ENCODE data around the gene APP. TPM values are rescaled to one million over a fixed set of nuclear protein-coding genes. Genes with fewer than 3 reads are reported as not detected.

APP gene
- total RNA-seq, 1 experiment from 2014 or later, result 266 TPM

GRCh38 chr21:26195708-26196107, 25.1 kb upstream of the APP start:
- Histone ChIP-seq H3F3A (ENCODE audit: low read length, unreplicated experiment) (no peaks in the 10 kb centered on the region), H3K9me2 (replicated peaks; ENCODE audit: low read length) (no peaks in the 10 kb centered on the region), H3K9me3 (ENCODE audit: low read length) (no peaks in the 10 kb centered on the region), H3K27me3 (ENCODE audit: low read length) (no peaks in the 10 kb centered on the region), H3K9ac (ENCODE audit: low read length) (no peak overlapping the region), H3K4me3 (ENCODE audit: low read length) (no peak overlapping the region), H3K4me2 (ENCODE audit: low read length) (no peak overlapping the region), H4K20me1 (ENCODE audit: low read length) (no peaks in the 10 kb centered on the region), H3K4me1 (ENCODE audit: insufficient read depth, low read length) (no peaks in the 10 kb centered on the region), H2AFZ (ENCODE audit: low read length) (no peak overlapping the region), H3K79me2 (ENCODE audit: low read length) (no peaks in the 10 kb centered on the region), H3K27ac (ENCODE audit: low read length) (no peak overlapping the region), H3K36me3 (ENCODE audit: low read depth, low read length) (no peaks in the 10 kb centered on the region)
- BruUV-seq (replicated peaks), result no TSS peak
- CTCF ChIA-PET, result no interaction called here
- TF ChIP-seq EZH2 (IDR thresholded peaks at IDR 0.05; ENCODE audit: low read length, unreplicated experiment) (no peak), EZH2phosphoT487 (IDR thresholded peaks at IDR 0.05; ENCODE audit: borderline replicate concordance, low read length) (no peak)
- TF ChIP-seq, protein P1, sequence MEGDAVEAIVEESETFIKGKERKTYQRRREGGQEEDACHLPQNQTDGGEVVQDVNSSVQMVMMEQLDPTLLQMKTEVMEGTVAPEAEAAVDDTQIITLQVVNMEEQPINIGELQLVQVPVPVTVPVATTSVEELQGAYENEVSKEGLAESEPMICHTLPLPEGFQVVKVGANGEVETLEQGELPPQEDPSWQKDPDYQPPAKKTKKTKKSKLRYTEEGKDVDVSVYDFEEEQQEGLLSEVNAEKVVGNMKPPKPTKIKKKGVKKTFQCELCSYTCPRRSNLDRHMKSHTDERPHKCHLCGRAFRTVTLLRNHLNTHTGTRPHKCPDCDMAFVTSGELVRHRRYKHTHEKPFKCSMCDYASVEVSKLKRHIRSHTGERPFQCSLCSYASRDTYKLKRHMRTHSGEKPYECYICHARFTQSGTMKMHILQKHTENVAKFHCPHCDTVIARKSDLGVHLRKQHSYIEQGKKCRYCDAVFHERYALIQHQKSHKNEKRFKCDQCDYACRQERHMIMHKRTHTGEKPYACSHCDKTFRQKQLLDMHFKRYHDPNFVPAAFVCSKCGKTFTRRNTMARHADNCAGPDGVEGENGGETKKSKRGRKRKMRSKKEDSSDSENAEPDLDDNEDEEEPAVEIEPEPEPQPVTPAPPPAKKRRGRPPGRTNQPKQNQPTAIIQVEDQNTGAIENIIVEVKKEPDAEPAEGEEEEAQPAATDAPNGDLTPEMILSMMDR (conservative IDR thresholded peaks at IDR 0.05; ENCODE audit: low read depth, low read length), result no peak
- POLR2A ChIA-PET (ENCODE audit: unreplicated experiment), result no interaction called here
- DNase-seq (no peak), ATAC-seq (no peak)
- intact Hi-C loops (cut with micrococcal nuclease), result no loop called here

DNA sequence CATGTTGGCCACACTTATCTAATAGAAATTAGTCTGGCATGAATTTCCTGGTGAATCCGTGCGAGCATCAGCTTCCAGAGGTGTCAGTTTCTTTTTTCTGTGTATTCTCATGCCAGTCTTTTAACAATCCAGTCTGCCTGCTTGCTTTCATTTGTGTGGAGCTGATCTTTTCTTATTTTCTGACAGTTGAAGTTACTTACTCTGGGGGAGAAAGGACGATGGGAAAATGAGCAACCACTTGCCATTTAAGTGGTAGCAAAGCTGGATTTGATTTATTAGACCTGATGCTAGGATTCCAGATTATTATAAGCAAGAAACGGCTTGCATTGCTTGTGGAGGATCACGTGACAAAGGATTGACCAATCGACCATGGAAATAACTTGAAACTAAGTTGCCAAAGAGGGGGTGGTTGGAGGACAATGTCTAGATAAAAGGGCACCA, 24.3 kb upstream of the APP start:
- H2AFZ ChIP-seq (ENCODE audit: low read length), result no peak overlapping the region

DNA sequence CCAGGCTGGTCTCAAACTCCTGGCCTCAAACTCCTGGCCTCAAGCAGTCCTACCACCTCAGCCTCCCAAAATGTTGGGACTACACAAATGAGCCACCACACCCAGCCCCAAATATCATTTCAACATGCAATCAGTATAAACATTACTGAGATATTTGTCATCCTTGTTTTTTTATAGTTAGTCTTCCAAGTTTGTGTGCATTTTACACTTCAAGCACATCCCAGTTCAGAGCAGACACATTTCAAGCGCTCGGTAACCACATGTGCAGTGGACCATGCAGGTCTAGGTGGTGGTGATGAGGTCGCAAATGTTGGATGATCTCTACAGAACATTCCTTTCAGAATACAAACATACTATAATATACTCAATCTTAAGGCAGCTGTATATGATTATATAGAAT, 23.8 kb upstream of the APP start:
- intact Hi-C loops (cut with micrococcal nuclease), result no loop called here
- Histone ChIP-seq H3K27ac (ENCODE audit: low read length) (no peak overlapping the region), H3K9ac (ENCODE audit: low read length) (no peak overlapping the region), H3K4me2 (ENCODE audit: low read length) (no peak overlapping the region), H3K27me3 (ENCODE audit: low read length) (no peaks in the 10 kb centered on the region), H4K20me1 (ENCODE audit: low read length) (no peaks in the 10 kb centered on the region), H3K4me1 (ENCODE audit: insufficient read depth, low read length) (no peaks in the 10 kb centered on the region), H3K36me3 (ENCODE audit: low read depth, low read length) (no peaks in the 10 kb centered on the region), H3F3A (ENCODE audit: low read length, unreplicated experiment) (no peaks in the 10 kb centered on the region), H3K4me3 (ENCODE audit: low read length) (no peak overlapping the region), H3K9me2 (replicated peaks; ENCODE audit: low read length) (no peaks in the 10 kb centered on the region), H3K79me2 (ENCODE audit: low read length) (no peaks in the 10 kb centered on the region), H3K9me3 (ENCODE audit: low read length) (no peaks in the 10 kb centered on the region), H2AFZ (ENCODE audit: low read length) (no peak overlapping the region)
- no peak for ATAC-seq
- ChIA-PET CTCF (no interaction called here), POLR2A (ENCODE audit: unreplicated experiment) (no interaction called here)
- TF ChIP-seq, protein P1 (conservative IDR thresholded peaks at IDR 0.05; ENCODE audit: low read depth, low read length), result no peak
- no peak for TF ChIP-seq EZH2 (IDR thresholded peaks at IDR 0.05; ENCODE audit: low read length, unreplicated experiment)
- no peak for TF ChIP-seq EZH2phosphoT487 (IDR thresholded peaks at IDR 0.05; ENCODE audit: borderline replicate concordance, low read length)
- no TSS peak for BruUV-seq (replicated peaks)
- no peak for DNase-seq

More for the DNA sequence above, 24.3 kb upstream of the APP start:
- H3K27ac ChIP-seq (ENCODE audit: low read length), result no peak overlapping the region
- H3K9me3 ChIP-seq (ENCODE audit: low read length), result no peaks in the 10 kb centered on the region
- ChIA-PET POLR2A (ENCODE audit: unreplicated experiment) (no interaction called here), CTCF (no interaction called here)
- intact Hi-C loops (cut with micrococcal nuclease), result no loop called here
- H3K9ac ChIP-seq (ENCODE audit: low read length), result no peak overlapping the region
- no peaks in the 10 kb centered on the region for H3K9me2 ChIP-seq (replicated peaks; ENCODE audit: low read length)
- no peak for ATAC-seq
- no peak overlapping the region for H3K4me3 ChIP-seq (ENCODE audit: low read length)
- no peaks in the 10 kb centered on the region for H3K79me2 ChIP-seq (ENCODE audit: low read length)
- no TSS peak for BruUV-seq (replicated peaks)
- no peak for DNase-seq
- no peaks in the 10 kb centered on the region for H3K4me1 ChIP-seq (ENCODE audit: insufficient read depth, low read length)
- no peaks in the 10 kb centered on the region for H4K20me1 ChIP-seq (ENCODE audit: low read length)
- TF ChIP-seq, protein P1 (conservative IDR thresholded peaks at IDR 0.05; ENCODE audit: low read depth, low read length), result no peak
- H3K36me3 ChIP-seq (ENCODE audit: low read depth, low read length), result no peaks in the 10 kb centered on the region
- no peaks in the 10 kb centered on the region for H3F3A ChIP-seq (ENCODE audit: low read length, unreplicated experiment)
- no peak overlapping the region for H3K4me2 ChIP-seq (ENCODE audit: low read length)
- no peaks in the 10 kb centered on the region for H3K27me3 ChIP-seq (ENCODE audit: low read length)

Measured in PC-3 (cell line).